H9 (cell line): Measurements from ENCODE around the gene PRKD2. TPM values are rescaled to one million over a fixed set of nuclear protein-coding genes. Genes with fewer than 3 reads are reported as not detected.
A peak's percentile ranks its signal among the peaks of the same experiment; 100 is the strongest.

Experiments
- DNase-seq: peaks from one replicate; pipeline ENCODE4 v3.0.0-alpha.2; 2017
- H2AFZ ChIP-seq: one replicate; pipeline ENCODE4 v1.6.1; 2013; ENCODE audit warnings: mild to moderate bottlenecking, low read length, control low read depth, moderate library complexity
- H2AK5ac ChIP-seq: 2 replicates; pipeline ENCODE4 v1.6.1; 2013; ENCODE audit warnings: low read length, control low read depth, mixed read lengths; ENCODE audit not compliant: insufficient read length
- H2BK120ac ChIP-seq: one replicate; pipeline ENCODE4 v1.6.1; 2013; ENCODE audit warnings: low read depth, mild to moderate bottlenecking, low read length, control low read depth, inconsistent platforms; ENCODE audit not compliant: poor library complexity, severe bottlenecking
- H2BK12ac ChIP-seq: 2 replicates; pipeline ENCODE4 v1.6.1; 2013; ENCODE audit warnings: low read length, control low read depth, mixed read lengths, low read depth; ENCODE audit not compliant: insufficient read length
- H2BK15ac ChIP-seq: 2 replicates; pipeline ENCODE4 v1.6.1; 2013; ENCODE audit warnings: low read depth, low read length, control low read depth
- H2BK20ac ChIP-seq: one replicate; pipeline ENCODE4 v1.6.1; 2013; ENCODE audit warnings: low read depth, mild to moderate bottlenecking, low read length, control low read depth, inconsistent platforms; ENCODE audit not compliant: poor library complexity, severe bottlenecking
- H2BK5ac ChIP-seq: 2 replicates; pipeline ENCODE4 v1.6.1; 2013; ENCODE audit warnings: low read length, control low read depth, mixed read lengths; ENCODE audit not compliant: insufficient read length
- H3K14ac ChIP-seq: 2 replicates; pipeline ENCODE4 v1.6.1; 2013; ENCODE audit warnings: low read length, control low read depth; ENCODE audit not compliant: insufficient read depth
- H3K18ac ChIP-seq: 2 replicates; pipeline ENCODE4 v1.6.1; 2013; ENCODE audit warnings: low read depth, mild to moderate bottlenecking, mixed read lengths, low read length, control low read depth; ENCODE audit not compliant: insufficient read length
- H3K23ac ChIP-seq: 2 replicates; pipeline ENCODE4 v1.6.1; 2013; ENCODE audit warnings: low read length, control low read depth, mixed read lengths, low read depth; ENCODE audit not compliant: insufficient read length
- H3K23me2 ChIP-seq: 2 replicates; pipeline ENCODE4 v1.6.1; 2013; ENCODE audit warnings: low read depth, mild to moderate bottlenecking, mixed read lengths, low read length, control low read depth; ENCODE audit not compliant: insufficient read length, poor library complexity, severe bottlenecking
- H3K27ac ChIP-seq: 2 replicates; pipeline ENCODE4 v1.5.1; 2013; ENCODE audit warnings: low read length, control low read depth, mixed read lengths, low read depth; ENCODE audit not compliant: insufficient read length
- H3K27me3 ChIP-seq: 2 replicates; pipeline ENCODE4 v1.6.1; 2013; ENCODE audit warnings: low read length, control low read depth, inconsistent platforms; ENCODE audit not compliant: insufficient read depth
- H3K4ac ChIP-seq: 2 replicates; pipeline ENCODE4 v1.6.1; 2013; ENCODE audit warnings: low read depth, mild to moderate bottlenecking, control low read depth, inconsistent platforms, low read length, moderate library complexity
- H3K4me1 ChIP-seq: 2 replicates; pipeline ENCODE4 v1.6.1; 2013; ENCODE audit warnings: low read length, control low read depth, inconsistent platforms; ENCODE audit not compliant: insufficient read depth
- H3K4me2 ChIP-seq: 2 replicates; pipeline ENCODE4 v1.6.1; 2013; ENCODE audit warnings: low read length, control low read depth, mixed read lengths; ENCODE audit not compliant: insufficient read length, insufficient read depth
- H3K56ac ChIP-seq: 2 replicates; pipeline ENCODE4 v1.6.1; 2013; ENCODE audit warnings: low read depth, mild to moderate bottlenecking, mixed read lengths, low read length, control low read depth; ENCODE audit not compliant: insufficient read length
- H3K79me1 ChIP-seq: 2 replicates; pipeline ENCODE4 v1.6.1; 2013; ENCODE audit warnings: low read depth, mild to moderate bottlenecking, moderate library complexity, low read length, control low read depth, inconsistent platforms; ENCODE audit not compliant: insufficient read depth, poor library complexity, severe bottlenecking
- H3K79me2 ChIP-seq: 2 replicates; pipeline ENCODE4 v1.6.1; 2013; ENCODE audit warnings: low read length, control low read depth, inconsistent platforms; ENCODE audit not compliant: insufficient read depth
- H3K9ac ChIP-seq: 2 replicates; pipeline ENCODE4 v1.6.1; 2013; ENCODE audit warnings: low read length, control low read depth, mixed read lengths; ENCODE audit not compliant: insufficient read length; ENCODE audit errors: extremely low read depth
- H3K9me3 ChIP-seq: one replicate; pipeline ENCODE4 v1.6.1; 2013; ENCODE audit warnings: low read depth, low read length, inconsistent platforms; ENCODE audit not compliant: control insufficient read depth
- H3T11ph ChIP-seq: one replicate; pipeline ENCODE4 v1.6.1; 2013; ENCODE audit warnings: mild to moderate bottlenecking, low read length, control low read depth, inconsistent platforms
- H4K20me1 ChIP-seq: one replicate; pipeline ENCODE4 v1.6.1; 2013; ENCODE audit not compliant: control insufficient read depth, insufficient read length, insufficient read depth
- H4K5ac ChIP-seq: 2 replicates; pipeline ENCODE4 v1.6.1; 2013; ENCODE audit warnings: low read depth, mild to moderate bottlenecking, mixed read lengths, low read length, control low read depth; ENCODE audit not compliant: insufficient read length
- H4K8ac ChIP-seq: replicated peaks from 2 replicates; pipeline ENCODE4 v1.6.1; 2013; ENCODE audit warnings: low read length, control low read depth, mixed read lengths, low read depth; ENCODE audit not compliant: insufficient read length
- H4K91ac ChIP-seq: 2 replicates; pipeline ENCODE4 v1.6.1; 2013; ENCODE audit warnings: low read depth, mild to moderate bottlenecking, moderate library complexity, mixed read lengths, low read length, control low read depth; ENCODE audit not compliant: insufficient read length
- H3K27ac Mint-ChIP-seq, 3 experiments: 2 replicates in 2 of 3; 3 replicates in 1 of 3; pipeline ENCODE4 v1.8.0; 2020 to 2021; ENCODE audit warnings: mixed read lengths in 3 of 3, mild to moderate bottlenecking in 1 of 3, moderate library complexity in 1 of 3
- H3K27me3 Mint-ChIP-seq: 2 replicates; pipeline ENCODE4 v1.8.0; 2021; ENCODE audit warnings: low read depth, mild to moderate bottlenecking, moderate library complexity, mixed read lengths
- H3K36me3 Mint-ChIP-seq, 3 experiments: 2 replicates in 2 of 3; 3 replicates in 1 of 3; pipeline ENCODE4 v1.8.0; 2020 to 2021; ENCODE audit warnings: low read depth in 3 of 3, mixed read lengths in 3 of 3; ENCODE audit not compliant: insufficient read depth in 1 of 3
- H3K4me1 Mint-ChIP-seq, 2 experiments: 2 replicates each; pipeline ENCODE4 v1.8.0; 2020; ENCODE audit warnings: mixed read lengths in 2 of 2
- H3K4me3 Mint-ChIP-seq, 2 experiments: 2 replicates in 1 of 2; 3 replicates in 1 of 2; pipeline ENCODE4 v1.8.0; 2020 to 2021; ENCODE audit warnings: mild to moderate bottlenecking in 2 of 2, mixed read lengths in 2 of 2, moderate library complexity in 1 of 2
- H3K9me3 Mint-ChIP-seq, 2 experiments: 2 replicates in 1 of 2; 3 replicates in 1 of 2; pipeline ENCODE4 v1.8.0; 2020; ENCODE audit warnings: mild to moderate bottlenecking in 2 of 2, mixed read lengths in 2 of 2, moderate library complexity in 1 of 2
- WGBS: extraction: QIAGEN DNeasy Blood & Tissue Kit; methylation state at CpG from one replicate; pipeline ENCODE4 v1.1.7; 2013; ENCODE audit warnings: missing lambda C conversion rate, low lambda C conversion rate, mixed read lengths; ENCODE audit not compliant: insufficient read length; ENCODE audit errors: extremely low coverage; 5-methylcytosine and 5-hydroxymethylcytosine counted together
- total RNA-seq: library from RNA; stranded (reverse); gene quantifications from 2 replicates; pipeline ENCODE4 v1.2.1, GENCODE V29; 2021
- TF ChIP-seq, protein P1 (sequence below): fragments of 200-600 bp; sonication (generic); conservative IDR thresholded peaks from 3 replicates; pipeline ENCODE4 v1.8.0; 2021; ENCODE audit warnings: antibody characterized with exemption, mild to moderate bottlenecking

The PRKD2 gene
- total RNA-seq, 1 experiment from 2014 or later = 60.7 TPM

DNA sequence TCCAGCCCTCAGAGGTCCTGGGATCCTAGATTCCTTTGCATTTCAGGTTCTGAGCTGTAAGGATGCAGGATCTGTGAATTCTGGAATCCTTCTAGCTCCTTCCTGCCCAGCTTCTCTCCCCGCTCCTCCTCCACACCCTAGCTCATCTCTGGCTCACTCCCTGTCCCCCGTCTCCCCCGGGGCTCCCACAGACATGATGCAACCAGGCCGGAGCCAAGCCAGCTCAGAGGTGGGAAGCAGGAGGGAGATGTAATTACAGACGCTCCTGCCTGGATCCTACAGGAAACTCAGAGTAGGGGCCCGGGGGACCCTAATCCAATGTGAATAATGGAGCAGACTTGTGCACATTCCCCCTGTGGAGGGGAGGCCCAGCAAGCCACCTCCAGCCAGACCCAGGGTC, 85.4 kb downstream of the PRKD2 start:
- H3K4me2 ChIP-seq = no peak overlapping the region
- H2BK12ac ChIP-seq = peak overlapping the region; percentile 26
- no peak for DNase-seq
- H3K9me3 ChIP-seq = no peaks in the 10 kb centered on the region
- no CpG with 5 or more reads among the region's 6 CpGs for WGBS
- H3K9ac ChIP-seq = no peak overlapping the region
- H3K9me3 Mint-ChIP-seq = no peaks in the 10 kb centered on the region; a peak in 1 of 5 replicates
- H4K5ac ChIP-seq = no peak overlapping the region
- no peak overlapping the region for H3K56ac ChIP-seq
- H4K91ac ChIP-seq = no peak overlapping the region
- H2BK5ac ChIP-seq = no peak overlapping the region
- H3K79me2 ChIP-seq = no peaks in the 10 kb centered on the region
- H3K4ac ChIP-seq = no peak overlapping the region
- H2BK120ac ChIP-seq = no peak overlapping the region
- no peak overlapping the region for H3K4me3 Mint-ChIP-seq
- H3K18ac ChIP-seq = no peak overlapping the region
- peaks cover 7% of the 10 kb centered on the region; the same call in 1 of the 2 replicates for H3K4me1 ChIP-seq
- H2AFZ ChIP-seq = no peak overlapping the region
- H3K23ac ChIP-seq = no peak overlapping the region
- H2BK15ac ChIP-seq = peak overlapping the region; percentile 20; the same call in 1 of the 2 replicates
- no peak overlapping the region for H3K27ac Mint-ChIP-seq
- H3T11ph ChIP-seq = no peak overlapping the region
- no peaks in the 10 kb centered on the region for H3K79me1 ChIP-seq
- TF ChIP-seq, protein P1, sequence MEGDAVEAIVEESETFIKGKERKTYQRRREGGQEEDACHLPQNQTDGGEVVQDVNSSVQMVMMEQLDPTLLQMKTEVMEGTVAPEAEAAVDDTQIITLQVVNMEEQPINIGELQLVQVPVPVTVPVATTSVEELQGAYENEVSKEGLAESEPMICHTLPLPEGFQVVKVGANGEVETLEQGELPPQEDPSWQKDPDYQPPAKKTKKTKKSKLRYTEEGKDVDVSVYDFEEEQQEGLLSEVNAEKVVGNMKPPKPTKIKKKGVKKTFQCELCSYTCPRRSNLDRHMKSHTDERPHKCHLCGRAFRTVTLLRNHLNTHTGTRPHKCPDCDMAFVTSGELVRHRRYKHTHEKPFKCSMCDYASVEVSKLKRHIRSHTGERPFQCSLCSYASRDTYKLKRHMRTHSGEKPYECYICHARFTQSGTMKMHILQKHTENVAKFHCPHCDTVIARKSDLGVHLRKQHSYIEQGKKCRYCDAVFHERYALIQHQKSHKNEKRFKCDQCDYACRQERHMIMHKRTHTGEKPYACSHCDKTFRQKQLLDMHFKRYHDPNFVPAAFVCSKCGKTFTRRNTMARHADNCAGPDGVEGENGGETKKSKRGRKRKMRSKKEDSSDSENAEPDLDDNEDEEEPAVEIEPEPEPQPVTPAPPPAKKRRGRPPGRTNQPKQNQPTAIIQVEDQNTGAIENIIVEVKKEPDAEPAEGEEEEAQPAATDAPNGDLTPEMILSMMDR = no peak
- peaks cover 41% of the 10 kb centered on the region for H3K27me3 Mint-ChIP-seq
- no peak overlapping the region for H2AK5ac ChIP-seq
- no peaks in the 10 kb centered on the region for H3K36me3 Mint-ChIP-seq
- no peaks in the 10 kb centered on the region for H4K20me1 ChIP-seq
- H3K23me2 ChIP-seq = peaks cover 9% of the 10 kb centered on the region
- H3K27ac ChIP-seq = no peak overlapping the region
- H4K8ac ChIP-seq = no peak overlapping the region
- peaks cover 18% of the 10 kb centered on the region for H3K27me3 ChIP-seq
- H3K14ac ChIP-seq = no peak overlapping the region
- no peak overlapping the region for H2BK20ac ChIP-seq
- peaks cover 22 to 30% of the 10 kb centered on the region in 2 experiments for H3K4me1 Mint-ChIP-seq
